Measurements from ENCODE around the gene FGF13. TPM values are rescaled to one million over a fixed set of nuclear protein-coding genes. Genes with fewer than 3 reads are reported as not detected.

The FGF13 gene
- total RNA-seq, 1 experiment from 2014 or later, result 17.1 TPM

GRCh38 chrX:138704596-138704995, 6.9 kb downstream of the FGF13 start:
- Mint-ChIP-seq H3K9me3 (peaks cover 0 to 29% of the 10 kb centered on the region in 2 experiments; a peak in 2 of 5 replicates), H3K27me3 (ENCODE audit: low read depth) (peaks cover under 1% of the 10 kb centered on the region), H3K36me3 (ENCODE audit: insufficient read depth in 1 of 3, low read depth in 3 of 3) (peaks cover 17 to 22% (median 19%) of the 10 kb centered on the region in 3 experiments; a peak in 6 of 7 replicates), H3K4me3 (no peak overlapping the region), H3K27ac (no peak overlapping the region; a peak in 1 of 7 replicates), H3K4me1 (peaks cover 6% of the 10 kb centered on the region in 2 experiments; a peak in 3 of 4 replicates)
- Histone ChIP-seq H3K27me3 (ENCODE audit: insufficient read depth, low read length) (no peaks in the 10 kb centered on the region), H2BK20ac (ENCODE audit: low read depth, low read length, poor library complexity, severe bottlenecking) (no peak overlapping the region), H2BK12ac (ENCODE audit: insufficient read length, low read depth, low read length) (no peak overlapping the region), H3K14ac (ENCODE audit: insufficient read depth, low read length) (no peak overlapping the region), H3K4me2 (ENCODE audit: insufficient read depth, insufficient read length, low read length) (no peak overlapping the region), H3K9ac (ENCODE audit: extremely low read depth, insufficient read length, low read length) (no peak overlapping the region), H2AK5ac (ENCODE audit: insufficient read length, low read length) (no peak overlapping the region), H3K79me1 (ENCODE audit: insufficient read depth, low read depth, low read length, poor library complexity, severe bottlenecking) (no peaks in the 10 kb centered on the region), H3K18ac (ENCODE audit: insufficient read length, low read depth, low read length) (no peak overlapping the region), H3K56ac (ENCODE audit: insufficient read length, low read depth, low read length) (no peak overlapping the region), H4K91ac (ENCODE audit: insufficient read length, low read depth, low read length) (no peak overlapping the region), H2BK120ac (ENCODE audit: low read depth, low read length, poor library complexity, severe bottlenecking) (no peak overlapping the region), H3K27ac (ENCODE audit: insufficient read length, low read depth, low read length) (no peak overlapping the region), H3K9me3 (ENCODE audit: control insufficient read depth, low read depth, low read length) (no peaks in the 10 kb centered on the region), H3K23ac (ENCODE audit: insufficient read length, low read depth, low read length) (no peak overlapping the region), H2AFZ (ENCODE audit: low read length) (no peak overlapping the region), H3T11ph (ENCODE audit: low read length) (no peak overlapping the region), H3K4ac (ENCODE audit: low read depth, low read length) (no peak overlapping the region), H4K5ac (ENCODE audit: insufficient read length, low read depth, low read length) (no peak overlapping the region), H2BK5ac (ENCODE audit: insufficient read length, low read length) (no peak overlapping the region), H3K79me2 (ENCODE audit: insufficient read depth, low read length) (peaks cover 5% of the 10 kb centered on the region; the same call in 1 of the 2 replicates), H3K23me2 (ENCODE audit: insufficient read length, low read depth, low read length, poor library complexity, severe bottlenecking) (no peaks in the 10 kb centered on the region), H3K4me1 (ENCODE audit: insufficient read depth, low read length) (no peaks in the 10 kb centered on the region), H4K20me1 (ENCODE audit: control insufficient read depth, insufficient read depth, insufficient read length) (no peaks in the 10 kb centered on the region), H2BK15ac (ENCODE audit: low read depth, low read length) (no peak overlapping the region), H4K8ac (replicated peaks; ENCODE audit: insufficient read length, low read depth, low read length) (no peak overlapping the region)
- no CpG with 5 or more reads among the region's 4 CpGs for WGBS (ENCODE audit: extremely low coverage, insufficient read length, low lambda C conversion rate)
- no peak for TF ChIP-seq CTCF (conservative IDR thresholded peaks at IDR 0.05)
- DNase-seq, result no peak
